HFFc6 (cell line): ENCODE measurements around the gene TRAPPC10. TPM values are rescaled to one million over a fixed set of nuclear protein-coding genes. Genes with fewer than 3 reads are reported as not detected.

Experiments used
- DNase-seq: peaks from one replicate; pipeline ENCODE4 v3.0.0-alpha.2; 2018
- H3K27ac Mint-ChIP-seq: 2 replicates; pipeline ENCODE4 v1.8.0; 2020; ENCODE audit warnings: mild to moderate bottlenecking, mixed read lengths
- H3K27me3 Mint-ChIP-seq: 2 replicates; pipeline ENCODE4 v1.8.0; 2021; ENCODE audit warnings: mild to moderate bottlenecking, moderate library complexity, mixed read lengths; ENCODE audit not compliant: insufficient read depth
- H3K36me3 Mint-ChIP-seq: 2 replicates; pipeline ENCODE4 v1.8.0; 2021; ENCODE audit warnings: low read depth, mixed read lengths
- H3K4me1 Mint-ChIP-seq: 2 replicates; pipeline ENCODE4 v1.8.0; 2020; ENCODE audit warnings: low read depth, mixed read lengths
- H3K4me3 Mint-ChIP-seq: 2 replicates; pipeline ENCODE4 v1.8.0; 2020; ENCODE audit warnings: mild to moderate bottlenecking, moderate library complexity, mixed read lengths
- H3K9me3 Mint-ChIP-seq: 2 replicates; pipeline ENCODE4 v1.8.0; 2020; ENCODE audit warnings: mild to moderate bottlenecking, mixed read lengths
- CTCF ChIP-seq: fragments of 200-600 bp; sonication (generic); IDR thresholded peaks from 2 replicates; pipeline ENCODE4 v1.5.0; 2021; ENCODE audit warnings: antibody characterized with exemption, mild to moderate bottlenecking
- total RNA-seq, 6 experiments: library from RNA; stranded (reverse); fragmentation: NEBNext Ultra II Directional; extraction: Animal tissue kit (Norgen Biotek cat#: 25700); gene quantifications; 2 replicates in 1 of 6; 3 replicates in 5 of 6; pipeline ENCODE4 v1.2.3, GENCODE V29; 2021

TRAPPC10 gene
- total RNA-seq, 6 experiments from 2014 or later: 24.1 to 29.4 (median 27.7) TPM

DNA sequence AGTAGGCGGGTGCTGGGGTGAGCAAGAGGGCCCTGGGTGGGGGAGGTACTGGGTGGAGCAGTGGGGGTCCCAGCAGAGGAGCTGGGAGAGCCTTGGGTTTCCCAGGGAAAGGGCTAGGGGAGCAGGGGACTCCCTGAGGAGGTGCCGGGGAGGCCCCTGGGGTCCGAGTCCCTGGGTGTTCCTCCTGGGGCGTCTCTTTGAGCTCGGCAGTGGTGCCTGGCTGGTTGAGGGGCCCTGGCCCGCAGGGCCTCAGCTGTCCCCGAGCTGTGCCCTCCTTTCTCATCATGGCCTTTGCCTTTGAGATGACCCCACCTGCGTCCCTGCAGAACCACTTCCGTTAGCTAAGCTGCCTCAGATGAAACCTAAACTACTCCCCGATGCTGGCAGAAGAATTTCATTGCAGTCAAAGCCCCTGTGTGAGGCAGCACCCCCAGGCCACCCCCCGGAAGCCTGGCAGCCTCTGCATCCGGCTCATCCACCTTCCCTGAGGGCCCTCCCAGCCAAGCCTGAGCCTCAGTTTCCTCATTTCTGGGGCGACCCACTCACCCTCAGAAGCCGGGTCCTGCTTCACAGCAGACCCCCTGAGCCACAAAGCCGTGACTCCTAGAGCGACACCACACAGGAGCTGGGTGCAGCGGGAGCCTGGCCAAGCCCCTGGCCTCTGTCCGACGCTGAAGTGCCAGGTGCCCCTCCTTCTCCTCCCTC, 43.5 kb upstream of the TRAPPC10 start:
- peaks cover 9% of the 10 kb centered on the region; the same call in 1 of the 2 replicates for H3K36me3 Mint-ChIP-seq
- H3K4me3 Mint-ChIP-seq: no peak overlapping the region
- no peaks in the 10 kb centered on the region for H3K4me1 Mint-ChIP-seq
- H3K27ac Mint-ChIP-seq: no peak overlapping the region
- H3K9me3 Mint-ChIP-seq: no peaks in the 10 kb centered on the region
- no peak for TF ChIP-seq CTCF
- no peak for DNase-seq
- no peaks in the 10 kb centered on the region for H3K27me3 Mint-ChIP-seq

- no peak overlapping the region for H3K4me3 Mint-ChIP-seq
- no peaks in the 10 kb centered on the region for H3K4me1 Mint-ChIP-seq
- peaks cover under 1% of the 10 kb centered on the region; the same call in 1 of the 2 replicates for H3K27me3 Mint-ChIP-seq
- H3K36me3 Mint-ChIP-seq: peaks cover 9% of the 10 kb centered on the region; the same call in 1 of the 2 replicates
- no peak for TF ChIP-seq CTCF
- H3K9me3 Mint-ChIP-seq: no peaks in the 10 kb centered on the region
- no peak for DNase-seq
- H3K27ac Mint-ChIP-seq: no peak overlapping the region
Measured at GRCh38 chr21:43969115-43969444, 43.0 kb upstream of the TRAPPC10 start.

GRCh38 chr21:43970551-43970950, 41.6 kb upstream of the TRAPPC10 start:
- H3K27ac Mint-ChIP-seq: no peak overlapping the region
- H3K4me1 Mint-ChIP-seq: peaks cover 7% of the 10 kb centered on the region

GRCh38 chr21:43971201-43971991, 40.7 kb upstream of the TRAPPC10 start:
- peaks cover 5% of the 10 kb centered on the region; the same call in 1 of the 2 replicates for H3K36me3 Mint-ChIP-seq
- H3K4me1 Mint-ChIP-seq: peaks cover 7% of the 10 kb centered on the region
- H3K27me3 Mint-ChIP-seq: peaks cover 1% of the 10 kb centered on the region; the same call in 1 of the 2 replicates
- no peak for TF ChIP-seq CTCF
- no peak for DNase-seq
- no peaks in the 10 kb centered on the region for H3K9me3 Mint-ChIP-seq
- no peak overlapping the region for H3K27ac Mint-ChIP-seq
- no peak overlapping the region for H3K4me3 Mint-ChIP-seq

More at GRCh38 chr21:43970551-43970950, 41.6 kb upstream of the TRAPPC10 start:
- no peak for TF ChIP-seq CTCF
- Mint-ChIP-seq H3K27me3 (peaks cover 1% of the 10 kb centered on the region; the same call in 1 of the 2 replicates), H3K4me3 (no peak overlapping the region), H3K9me3 (no peaks in the 10 kb centered on the region), H3K36me3 (peaks cover 5% of the 10 kb centered on the region; the same call in 1 of the 2 replicates)
- DNase-seq: no peak

- no peak overlapping the region for H3K4me3 Mint-ChIP-seq
- H3K36me3 Mint-ChIP-seq: peaks cover 5% of the 10 kb centered on the region; the same call in 1 of the 2 replicates
- H3K9me3 Mint-ChIP-seq: no peaks in the 10 kb centered on the region
- peaks cover 7% of the 10 kb centered on the region for H3K4me1 Mint-ChIP-seq
- no peak for DNase-seq
- H3K27ac Mint-ChIP-seq: no peak overlapping the region
- TF ChIP-seq CTCF: no peak
- H3K27me3 Mint-ChIP-seq: peaks cover 1% of the 10 kb centered on the region; the same call in 1 of the 2 replicates
Measured at GRCh38 chr21:43971992-43972255, 40.2 kb upstream of the TRAPPC10 start.
